GM21786 (cell line): ENCODE measurements around the gene IFIT1B.
"Not testable (repeated sequence)": the region's sequence is repeated elsewhere in the genome, so short reads cannot be mapped to it uniquely, and the experiment has no call there.

ENCODE experiments used
- ATAC-seq: cut with Tn5 transposase; IDR thresholded peaks from one replicate; pipeline ENCODE4 v1.9.1; 2021; ENCODE audit not compliant: unreplicated experiment

IFIT1B gene

GRCh38 chr10:89373916-89374711 lies 3.7 kb upstream of the IFIT1B start:
- ATAC-seq, result no peak

DNA sequence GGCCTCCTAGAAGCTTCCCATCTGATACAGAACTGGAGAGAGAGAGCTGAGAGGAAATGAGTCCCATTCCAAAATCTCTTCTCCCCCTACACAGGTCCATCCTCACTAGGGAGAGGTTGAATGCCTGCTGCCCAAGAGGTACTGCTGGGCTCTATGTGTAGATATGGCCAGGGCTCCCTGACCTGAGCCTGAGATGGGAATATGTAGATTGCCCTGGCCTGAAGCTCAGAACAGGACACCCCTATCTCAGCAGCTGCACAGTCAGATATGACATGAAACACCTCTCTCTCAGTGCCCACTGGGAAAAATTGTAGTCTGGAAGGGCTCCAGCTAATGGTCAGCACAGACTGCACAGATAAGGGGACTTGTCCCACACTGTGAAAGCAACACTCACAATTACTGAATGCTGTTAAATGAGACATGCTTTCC lies 3.1 kb upstream of the IFIT1B start:
- no peak for ATAC-seq

GRCh38 chr10:89379103-89379502 lies 1.2 kb downstream of the IFIT1B start:
- ATAC-seq, result no peak

- no peak for ATAC-seq
These were observed 4.9 kb downstream of the IFIT1B start for GRCh38 chr10:89382757-89383156.

DNA sequence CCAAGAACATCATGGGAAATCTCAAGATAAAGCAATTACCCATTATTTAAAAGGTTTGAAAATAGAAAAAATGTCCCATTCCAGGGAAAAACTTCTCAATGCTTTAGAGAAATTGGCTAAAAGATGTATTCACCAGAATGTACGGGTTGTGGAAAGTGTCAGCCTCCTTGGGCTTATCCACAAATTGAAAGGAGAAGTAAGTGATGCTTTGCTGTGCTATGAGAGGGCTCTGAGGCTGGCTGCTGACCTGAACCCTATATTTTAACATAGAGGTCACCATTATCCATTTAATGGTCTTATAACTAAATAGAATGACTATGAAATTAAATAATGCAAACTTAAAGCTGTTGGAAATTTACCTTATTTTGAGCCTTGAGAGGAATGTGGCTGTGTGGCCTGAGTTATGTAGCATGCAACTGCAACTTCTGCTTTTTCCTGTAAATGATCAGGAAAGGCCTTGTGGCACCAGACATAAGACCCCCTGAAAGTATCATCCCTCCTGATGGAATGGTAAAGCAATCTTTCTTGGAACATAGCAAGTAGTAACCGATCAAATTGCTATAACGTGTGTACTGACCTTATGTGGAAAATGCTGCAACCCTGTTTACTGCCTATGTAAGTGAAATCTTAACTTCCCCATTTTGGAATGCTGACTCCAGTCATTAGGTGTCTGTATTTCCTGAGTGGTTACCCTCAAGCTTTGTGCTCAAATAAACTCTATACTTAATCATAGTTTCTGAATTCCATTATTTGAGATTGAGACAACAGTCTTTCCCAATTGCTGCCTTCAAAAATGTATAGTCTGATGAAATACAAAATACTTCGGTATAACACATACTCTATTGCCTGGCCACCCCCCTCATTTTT lies 6.9 kb downstream of the IFIT1B start:
- no peak for ATAC-seq

GRCh38 chr10:89388806-89389205 lies 10.9 kb downstream of the IFIT1B start:
- no peak for ATAC-seq

DNA sequence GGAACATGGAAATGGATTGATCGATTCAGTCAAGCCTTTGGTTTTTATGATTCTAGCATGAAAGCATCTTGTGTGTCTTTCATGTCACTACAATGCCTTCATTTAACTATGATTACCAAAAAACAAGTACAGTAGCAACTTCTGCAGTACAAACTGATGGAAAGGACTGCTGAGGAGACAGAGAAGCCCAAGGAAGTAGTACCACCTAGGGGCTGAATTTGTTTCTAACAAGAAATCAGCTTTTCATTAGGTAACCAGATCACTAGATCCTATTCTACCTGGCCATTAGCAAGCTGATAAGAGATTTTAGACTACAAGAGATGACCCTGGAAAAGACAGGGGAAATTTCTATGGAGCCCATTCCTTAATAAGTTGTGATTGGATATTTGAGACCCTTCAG lies 11.4 kb downstream of the IFIT1B start:
- no peak for ATAC-seq

- ATAC-seq, result no peak
These were observed 12.8 kb downstream of the IFIT1B start for GRCh38 chr10:89390476-89391225.

DNA sequence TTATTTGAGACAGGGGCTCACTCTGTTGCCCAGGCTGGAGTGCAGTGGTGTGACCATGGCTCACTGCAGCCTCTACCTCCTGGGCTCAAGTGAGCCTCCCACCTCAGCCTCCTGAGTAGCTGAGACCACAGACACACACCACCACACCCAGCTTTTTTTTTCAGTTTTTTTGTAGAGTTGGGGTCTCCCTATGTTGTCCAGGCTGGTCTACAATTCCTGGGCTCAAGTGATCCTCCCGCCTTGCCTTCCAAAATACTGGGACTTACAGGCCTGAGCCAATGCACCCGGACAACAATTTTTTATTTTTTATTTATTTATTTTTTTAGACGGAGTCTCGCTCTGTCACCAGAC lies 13.3 kb downstream of the IFIT1B start:
- not testable (repeated sequence) for ATAC-seq

DNA sequence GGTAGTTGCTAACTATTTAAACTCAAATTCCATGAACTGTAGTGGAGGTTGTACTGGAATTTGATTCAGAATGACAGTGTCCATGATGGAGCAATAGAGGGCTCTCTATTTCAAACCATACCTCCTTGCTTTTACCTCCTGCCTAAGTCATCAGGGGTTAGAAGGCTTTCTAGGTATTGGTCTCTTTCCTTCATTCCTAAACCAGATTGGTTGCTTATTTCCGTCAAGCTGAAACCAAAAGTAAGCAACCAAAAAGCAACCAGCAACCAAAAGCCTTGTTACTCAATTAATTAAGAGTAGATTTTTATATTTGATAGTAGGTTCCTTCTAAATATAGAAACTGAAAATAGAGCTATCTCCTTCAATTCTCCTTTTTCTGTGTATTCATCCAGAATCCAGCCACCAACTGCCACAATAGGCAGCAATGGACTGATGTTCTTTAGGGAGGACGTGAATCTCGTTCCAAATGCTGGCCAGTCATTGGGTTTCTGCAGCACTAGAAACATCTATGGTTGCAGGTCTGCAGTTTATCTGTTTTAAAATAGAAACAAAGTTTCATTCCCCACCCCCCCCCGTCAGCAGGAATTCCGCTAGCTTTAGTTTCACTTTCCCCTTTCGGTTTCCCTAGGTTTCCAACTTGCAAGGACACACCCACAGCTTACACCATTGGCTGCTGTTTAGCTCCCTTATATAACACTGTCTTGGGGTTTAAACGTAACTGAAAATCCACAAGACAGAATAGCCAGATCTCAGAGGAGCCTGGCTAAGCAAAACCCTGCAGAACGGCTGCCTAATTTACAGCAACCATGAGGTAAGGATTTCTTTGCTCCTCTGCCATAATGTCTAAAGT lies 14.3 kb downstream of the IFIT1B start, which contains the start of gene IFIT1:
IFIT1 (plus strand) TSS at position 717 of the 850 bp plus-strand sequence; CDS start at position 807, 90 bp downstream.
- peak; percentile 89 for ATAC-seq

GRCh38 chr10:89392974-89393373 lies 15.1 kb downstream of the IFIT1B start:
- ATAC-seq, result no peak

GRCh38 chr10:89393898-89394297 lies 16.0 kb downstream of the IFIT1B start:
- no peak for ATAC-seq

- no peak for ATAC-seq
These were observed 17.3 kb downstream of the IFIT1B start for GRCh38 chr10:89395141-89395540.

- no peak for ATAC-seq
These were observed 20.3 kb downstream of the IFIT1B start for GRCh38 chr10:89398003-89398749.

DNA sequence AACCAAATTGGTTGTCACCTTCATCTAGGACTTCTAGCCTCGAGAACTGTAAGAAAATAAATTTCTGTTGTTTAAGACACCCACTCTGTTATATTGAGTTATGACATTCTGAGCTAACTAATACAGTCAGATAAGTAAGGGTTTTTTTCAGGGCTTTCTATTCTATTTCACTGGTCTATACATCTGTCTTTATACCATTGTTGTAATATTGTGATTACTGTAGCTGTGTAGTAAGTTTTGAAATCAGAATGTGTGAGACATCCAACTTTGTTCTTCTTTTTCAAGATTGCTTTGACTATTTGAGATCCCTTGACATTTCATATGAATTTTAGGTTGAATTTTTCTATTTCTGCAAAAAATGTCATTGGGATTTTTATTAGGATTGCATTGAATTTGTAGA lies 22.1 kb downstream of the IFIT1B start:
- ATAC-seq, result no peak

DNA sequence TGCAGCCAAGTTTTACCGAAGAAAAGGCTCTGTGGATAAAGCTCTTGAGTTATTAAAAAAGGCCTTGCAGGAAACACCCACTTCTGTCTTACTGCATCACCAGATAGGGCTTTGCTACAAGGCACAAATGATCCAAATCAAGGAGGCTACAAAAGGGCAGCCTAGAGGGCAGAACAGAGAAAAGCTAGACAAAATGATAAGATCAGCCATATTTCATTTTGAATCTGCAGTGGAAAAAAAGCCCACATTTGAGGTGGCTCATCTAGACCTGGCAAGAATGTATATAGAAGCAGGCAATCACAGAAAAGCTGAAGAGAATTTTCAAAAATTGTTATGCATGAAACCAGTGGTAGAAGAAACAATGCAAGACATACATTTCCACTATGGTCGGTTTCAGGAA lies 25.2 kb downstream of the IFIT1B start:
- no peak for ATAC-seq

- ATAC-seq, result no peak
These were observed 26.5 kb downstream of the IFIT1B start for GRCh38 chr10:89404104-89405047.

DNA sequence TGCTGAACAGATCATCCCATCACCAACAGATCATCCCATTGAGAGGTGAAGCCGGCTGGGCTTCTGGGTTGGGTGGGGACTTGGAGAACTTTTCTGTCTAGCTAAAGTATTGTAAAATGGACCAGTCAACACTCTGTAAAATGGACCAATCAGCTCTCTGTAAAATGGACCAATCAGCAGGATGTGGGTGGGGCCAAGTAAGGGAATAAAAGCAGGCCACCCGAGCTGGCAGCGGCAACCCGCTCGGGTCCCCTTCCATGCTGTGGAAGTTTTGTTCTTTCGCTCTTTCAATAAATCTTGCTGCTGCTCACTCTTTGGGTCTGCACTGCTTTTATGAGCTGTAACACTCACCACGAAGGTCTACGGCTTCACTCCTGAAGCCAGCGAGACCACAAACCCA lies 28.3 kb downstream of the IFIT1B start:
- not testable (repeated sequence) for ATAC-seq

DNA sequence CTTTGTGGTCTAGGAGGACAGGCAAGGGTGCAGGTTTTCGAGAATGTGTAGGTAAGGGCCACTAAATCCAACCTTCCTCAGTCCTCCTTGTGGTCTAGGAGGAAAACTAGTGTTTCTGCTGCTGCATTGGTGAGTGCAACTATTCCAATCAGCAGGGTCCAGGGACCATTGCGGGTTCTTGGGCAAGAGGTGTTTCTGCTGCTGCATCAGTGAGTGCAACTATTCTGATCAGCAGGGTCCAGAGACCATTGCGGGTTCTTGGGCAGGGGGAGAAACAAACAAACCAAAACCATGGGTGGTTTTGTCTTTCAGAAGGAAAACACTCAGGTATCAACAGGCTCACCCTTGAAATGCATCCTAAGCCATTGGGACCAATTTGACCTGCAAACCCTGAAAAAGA lies 29.9 kb downstream of the IFIT1B start:
- ATAC-seq, result not testable (repeated sequence)
